ENCODE measurements around the gene MAST2.
"Not testable (repeated sequence)": the region's sequence is repeated elsewhere in the genome, so short reads cannot be mapped to it uniquely, and the experiment has no call there.

The MAST2 gene

DNA sequence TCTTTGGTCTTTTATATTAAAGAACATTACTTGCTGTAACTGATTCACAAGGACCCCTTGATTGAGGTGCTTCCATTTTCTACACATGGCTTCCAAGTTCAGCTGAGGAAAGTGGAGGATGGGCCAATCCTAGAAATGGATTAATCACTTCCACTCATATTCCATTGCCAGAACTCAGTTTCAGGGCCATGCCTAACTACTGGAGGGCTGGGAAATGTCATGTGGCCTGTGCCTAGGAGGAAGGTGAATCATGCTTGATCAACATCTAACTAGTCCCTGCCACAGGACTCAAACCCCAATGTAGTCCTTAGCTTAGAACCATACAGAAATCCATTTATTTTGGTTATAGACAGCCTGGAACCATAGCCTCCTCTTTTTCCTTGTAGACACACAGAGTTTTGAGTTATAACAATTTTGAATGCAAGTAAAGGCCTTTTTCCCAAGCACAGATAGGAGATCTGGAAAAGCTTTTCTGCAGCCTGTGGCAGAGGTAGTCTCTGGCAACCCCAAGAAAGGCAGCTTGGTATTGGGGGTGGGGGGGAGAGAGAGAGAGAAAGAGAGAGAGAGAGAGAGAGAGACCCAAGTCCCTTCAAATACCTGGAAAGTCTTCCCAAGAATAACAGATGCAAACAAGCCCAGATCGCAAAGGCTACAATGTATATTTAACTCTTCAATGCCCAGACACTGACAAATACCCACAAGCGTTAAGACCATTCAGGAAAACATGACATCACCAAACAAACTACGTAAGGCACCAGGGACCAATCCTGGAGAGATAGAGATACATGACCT is 12.5 kb downstream of the MAST2 start:
- no peak for DNase-seq

DNA sequence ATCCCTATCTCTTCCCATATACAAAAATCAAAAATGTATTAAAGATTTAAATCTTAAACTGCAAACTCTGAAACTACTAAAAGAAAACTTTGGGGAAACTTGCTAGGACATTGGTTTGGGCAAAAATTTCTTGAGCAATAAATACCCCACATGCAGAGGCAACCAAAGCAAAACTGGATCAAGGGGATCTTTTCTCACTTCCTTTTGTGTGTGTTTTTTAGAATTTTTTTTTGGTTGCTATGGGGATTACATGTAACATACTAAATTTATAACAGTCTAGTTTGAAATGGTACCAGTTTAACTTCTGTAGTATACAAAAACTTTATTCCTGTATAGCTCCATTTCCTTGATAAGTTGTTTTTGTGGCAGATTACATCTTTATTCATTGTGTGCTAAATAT is 16.8 kb downstream of the MAST2 start:
- DNase-seq: no peak

DNA sequence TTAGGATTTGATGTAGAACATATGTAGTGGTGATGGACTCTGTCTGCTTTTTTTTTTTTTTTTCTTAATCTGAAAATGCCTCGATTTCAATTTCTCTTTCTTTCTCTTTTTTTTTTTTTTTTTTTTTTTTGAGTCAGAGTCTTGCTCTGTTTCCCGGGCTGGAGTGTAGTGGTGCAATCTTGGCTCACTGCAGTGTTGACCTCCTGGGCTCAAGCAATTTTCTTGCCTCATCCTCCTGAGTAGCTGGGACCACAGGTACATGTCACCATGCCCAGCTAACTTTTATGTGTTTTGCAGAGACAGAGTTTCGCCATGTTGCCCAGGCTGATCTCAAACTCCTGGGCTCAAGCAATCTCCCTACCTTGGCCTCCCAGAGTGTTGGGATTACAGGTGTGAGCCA is 17.4 kb downstream of the MAST2 start:
- no peak for DNase-seq

DNA sequence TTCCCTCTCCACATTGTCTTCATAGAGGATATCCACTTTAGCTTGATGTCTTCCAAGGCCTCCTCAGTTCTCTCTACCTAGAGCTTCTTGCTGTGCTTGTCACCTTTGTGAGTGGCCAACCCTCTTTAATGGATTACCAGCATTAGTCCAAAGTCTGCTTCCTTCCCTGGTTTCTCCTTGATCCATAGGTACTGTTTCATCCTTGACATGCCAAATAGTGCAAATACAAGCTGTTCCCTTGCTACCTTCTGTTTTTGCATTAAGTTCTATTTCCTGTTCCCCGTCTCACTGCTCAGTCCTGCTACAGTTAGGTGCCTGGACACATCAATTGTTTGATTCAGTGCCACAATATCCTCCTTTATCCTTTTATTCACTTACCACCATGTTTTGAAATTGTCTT is 19.2 kb downstream of the MAST2 start:
- DNase-seq: no peak

DNA sequence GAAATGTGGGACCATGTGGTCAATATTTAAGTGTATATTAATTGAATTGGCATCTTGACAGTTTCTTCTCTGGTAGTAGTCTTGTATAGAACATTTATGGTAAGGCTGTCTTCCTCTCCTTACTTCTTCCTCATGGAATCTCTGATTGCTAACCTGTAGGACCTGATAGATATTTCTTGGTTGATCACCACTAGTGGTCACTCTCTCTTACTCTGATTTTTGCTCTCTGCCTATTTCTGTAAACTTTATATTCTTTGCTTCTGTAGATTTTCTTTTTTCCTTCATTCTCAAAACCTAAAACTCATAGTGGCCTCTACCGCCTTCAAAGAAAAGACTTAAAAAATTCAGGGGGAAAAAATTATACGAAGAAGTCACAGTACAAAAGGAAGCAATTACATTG is 21.2 kb downstream of the MAST2 start:
- no peak for DNase-seq

DNA sequence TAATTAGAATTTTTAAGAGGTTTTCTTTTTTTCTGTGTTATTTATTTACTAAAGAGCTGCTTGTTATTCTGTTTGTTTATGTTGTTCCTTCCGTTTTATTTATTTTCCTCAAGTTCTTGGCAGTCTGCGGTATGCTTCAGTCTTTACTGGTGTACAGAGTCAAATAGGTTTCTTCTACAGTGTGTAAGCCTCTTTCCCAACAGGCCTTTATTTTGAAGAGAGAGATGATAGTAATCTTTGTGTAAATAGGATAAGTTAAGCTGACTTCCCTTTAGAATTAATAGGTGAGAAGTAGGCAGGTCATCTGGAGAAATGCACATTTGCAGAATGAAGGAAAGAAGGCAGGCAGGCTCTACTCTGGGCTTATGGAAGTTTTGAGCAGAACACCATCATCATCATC is 23.8 kb downstream of the MAST2 start:
- DNase-seq: no peak

DNA sequence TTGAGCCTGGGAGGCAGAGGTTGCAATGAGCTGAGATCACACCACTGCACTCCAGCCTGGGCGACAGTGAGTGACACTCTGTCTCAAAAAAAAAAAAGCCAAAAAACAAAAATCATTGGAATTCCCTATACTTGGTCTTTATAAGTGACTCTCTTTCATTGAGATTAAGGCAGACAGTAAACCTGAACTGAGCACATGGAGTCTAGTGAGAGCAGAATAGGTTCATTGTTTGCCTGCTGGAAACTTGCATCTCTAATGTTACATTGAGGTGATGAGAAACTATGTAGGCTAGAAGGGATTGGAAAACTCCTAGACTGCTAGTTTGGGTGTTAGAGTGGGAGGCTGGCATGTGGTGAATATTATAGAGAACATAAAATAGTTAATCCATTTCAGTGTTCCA is 25.4 kb downstream of the MAST2 start:
- DNase-seq: no peak

DNA sequence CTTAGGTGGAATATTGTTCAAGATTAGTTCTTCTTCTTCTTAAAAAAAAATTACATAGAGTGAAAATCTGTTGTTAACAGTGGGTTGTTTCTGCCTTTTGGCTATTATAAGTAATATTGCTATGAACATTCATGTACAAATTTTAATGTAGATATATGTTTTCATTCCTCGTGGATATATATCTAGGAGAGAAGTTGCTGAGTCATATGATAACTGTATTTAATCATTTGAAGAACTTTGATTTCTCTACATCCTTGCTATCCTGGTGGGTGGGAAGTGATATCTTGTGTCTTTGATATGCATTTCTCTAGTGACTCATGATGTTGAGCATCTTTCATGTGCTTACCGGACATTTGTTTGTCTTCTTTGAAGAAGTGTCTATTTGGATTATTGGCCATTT is 29.9 kb downstream of the MAST2 start:
- DNase-seq: no peak

DNA sequence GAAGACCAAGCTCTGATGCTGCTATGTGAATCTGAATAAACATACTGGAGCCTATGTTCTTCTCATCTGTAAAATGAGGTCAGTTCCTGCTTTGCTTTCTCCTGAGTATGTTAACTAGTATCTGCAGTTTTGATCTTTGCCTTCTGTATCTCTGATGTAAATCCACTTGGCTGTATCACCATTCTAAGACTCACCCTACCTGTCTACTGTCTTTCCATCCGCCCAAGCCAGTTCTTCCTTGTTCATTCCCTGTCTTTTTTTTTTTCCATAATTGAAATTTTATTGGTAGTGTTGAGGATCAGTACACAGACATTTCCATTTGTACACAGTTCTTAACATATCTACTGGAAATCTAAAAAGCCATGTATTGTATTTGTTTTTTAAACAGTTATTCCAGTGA is 31.3 kb downstream of the MAST2 start:
- DNase-seq: no peak

DNA sequence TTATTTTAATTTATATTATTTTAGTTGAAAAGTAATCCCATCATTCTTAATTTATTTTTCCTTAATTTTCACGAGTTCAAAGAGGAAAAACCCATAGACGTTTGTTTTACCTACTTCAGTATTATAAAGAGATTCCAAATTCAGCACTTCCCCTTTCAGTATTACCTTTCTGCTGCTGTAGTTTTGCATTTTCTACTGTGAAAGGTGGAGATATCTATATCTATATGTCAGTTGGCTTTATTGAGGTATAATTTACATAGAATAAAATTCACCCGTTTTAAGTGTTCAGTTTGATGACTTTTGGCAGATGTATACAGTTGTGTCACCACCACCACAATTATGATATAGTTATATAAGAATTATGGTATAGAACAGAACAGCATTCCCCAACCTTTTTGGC is 33.0 kb downstream of the MAST2 start:
- no peak for DNase-seq

DNA sequence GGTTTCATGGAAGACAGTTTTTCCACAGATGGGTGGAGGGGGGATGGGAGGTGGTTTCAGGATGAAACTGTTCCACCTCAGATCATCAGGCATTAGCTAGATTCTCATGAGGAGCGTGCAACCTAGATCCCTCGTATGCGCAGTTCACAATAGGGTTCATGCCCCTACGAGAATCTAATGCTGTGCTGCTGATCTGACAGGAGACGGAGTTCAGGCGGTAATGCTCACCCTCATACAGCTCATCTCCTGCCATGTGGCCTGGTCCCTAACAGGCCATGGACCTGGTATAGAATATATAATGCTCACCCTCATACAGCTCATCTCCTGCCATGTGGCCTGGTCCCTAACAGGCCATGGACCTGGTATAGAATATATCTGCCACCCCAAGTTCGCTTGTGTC is 33.4 kb downstream of the MAST2 start:
- not testable (repeated sequence) for DNase-seq

DNA sequence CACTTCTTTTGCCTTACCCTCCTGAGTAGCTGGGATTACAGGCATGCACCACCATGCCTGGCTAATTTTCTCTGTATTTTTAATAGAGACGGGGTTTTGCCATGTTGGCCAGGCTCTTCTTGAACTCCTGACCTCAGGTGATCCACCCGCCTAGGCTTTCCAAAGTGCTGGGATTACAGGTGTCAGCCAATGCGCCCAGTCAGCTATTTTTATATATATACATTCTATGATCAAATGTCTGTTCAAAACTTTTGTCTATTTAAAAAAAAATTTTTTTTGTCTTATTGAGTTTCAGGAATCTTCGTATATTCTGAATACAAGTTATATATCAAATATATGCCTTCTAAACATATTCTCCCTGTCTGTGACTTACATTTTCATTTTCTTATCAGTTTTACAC is 34.9 kb downstream of the MAST2 start:
- not testable (repeated sequence) for DNase-seq

DNA sequence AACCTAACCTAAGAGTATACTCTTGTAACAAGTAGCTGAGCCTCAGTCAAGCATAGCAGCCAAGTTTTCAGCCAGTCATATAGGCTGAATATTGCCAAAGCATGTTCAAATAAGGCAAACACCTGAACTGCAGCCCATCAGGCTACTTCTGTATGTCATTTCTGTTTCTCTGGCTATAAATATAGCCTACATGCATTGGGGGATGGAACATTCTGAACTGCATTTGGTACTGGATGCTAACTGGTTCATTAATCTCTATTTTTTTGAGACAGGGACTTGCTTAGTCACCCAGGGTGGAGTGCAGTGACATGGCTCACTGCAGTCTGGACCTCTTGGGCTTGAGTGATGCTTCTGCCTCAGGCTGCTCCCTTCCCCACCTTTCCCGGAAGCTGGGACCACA is 37.3 kb downstream of the MAST2 start:
- DNase-seq: no peak

DNA sequence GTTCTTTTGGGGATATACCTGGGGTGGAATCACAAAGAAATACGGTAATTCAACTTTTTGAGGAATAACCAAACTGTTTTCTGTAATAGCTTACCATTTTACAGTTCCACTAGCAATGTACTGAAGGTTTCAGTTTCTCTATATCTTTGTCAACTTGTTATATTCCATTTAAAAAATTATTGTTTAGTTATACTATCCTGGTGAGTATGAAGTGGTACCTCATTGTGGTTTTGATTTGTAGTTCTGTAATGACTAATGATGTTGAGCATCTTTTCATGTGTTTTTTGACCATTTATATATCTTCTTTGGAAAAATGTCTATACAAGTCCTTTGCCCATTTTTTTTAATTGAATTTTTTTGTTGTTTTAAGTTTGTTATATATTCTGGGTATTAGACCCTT is 39.4 kb downstream of the MAST2 start:
- no peak for DNase-seq

DNA sequence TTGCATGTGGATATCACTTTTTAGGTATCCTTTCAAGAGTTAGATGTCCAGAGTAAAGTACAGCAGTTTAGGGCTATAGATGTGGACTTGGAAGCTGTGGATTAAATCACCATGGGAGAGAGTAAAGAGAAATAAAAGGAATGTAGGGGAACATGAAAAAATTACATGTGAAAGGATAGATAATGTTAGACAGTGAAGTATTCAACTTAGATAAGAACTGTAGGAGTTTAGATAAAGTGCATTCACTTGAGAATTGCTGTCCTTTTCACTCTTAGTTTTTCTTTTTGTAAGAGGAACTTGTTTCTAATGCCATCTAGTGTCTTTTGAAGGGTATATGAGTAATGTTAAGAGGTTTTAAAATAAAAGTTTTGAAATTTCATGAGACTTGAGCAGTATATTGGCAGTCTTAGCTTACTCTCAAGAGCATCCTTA is 40.1 kb downstream of the MAST2 start:
- DNase-seq: no peak

DNA sequence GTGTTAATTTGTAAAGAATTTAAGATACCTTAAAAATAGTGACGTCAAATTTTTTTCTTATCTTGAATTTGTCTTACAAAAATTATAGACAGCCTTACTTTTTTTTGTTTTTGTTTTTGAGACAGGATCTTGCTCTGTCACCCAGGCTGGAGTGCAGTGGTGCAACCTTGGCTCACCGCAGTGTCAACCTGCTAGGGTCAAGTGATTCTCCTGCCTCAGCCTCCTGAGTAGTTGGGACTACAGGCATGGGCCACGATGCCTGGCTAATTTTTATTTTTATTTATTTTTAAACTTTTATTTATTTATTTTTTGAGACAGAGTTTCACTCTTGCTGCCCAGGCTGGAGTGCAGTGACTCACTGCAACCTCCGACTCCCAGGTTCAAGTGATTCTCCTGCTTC is 40.6 kb downstream of the MAST2 start:
- DNase-seq: not testable (repeated sequence)

DNA sequence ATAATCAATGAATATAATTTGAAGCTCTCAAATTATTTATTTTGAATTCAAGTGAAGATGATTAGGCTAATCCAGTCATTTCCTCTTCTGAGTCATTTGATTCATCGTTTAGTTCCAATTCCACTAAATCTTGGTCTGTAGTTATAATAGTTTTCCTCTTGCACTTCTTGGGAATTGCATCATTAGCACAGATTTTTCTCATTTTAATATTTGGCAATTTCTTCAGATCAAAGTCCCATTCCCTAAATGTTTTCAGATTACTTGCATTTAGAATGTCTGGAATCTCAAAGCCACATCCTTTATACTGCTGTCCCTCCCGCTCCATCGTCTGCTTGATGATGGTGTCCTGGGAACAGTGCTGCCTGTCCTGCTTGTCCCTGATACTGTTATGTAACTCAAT is 43.5 kb downstream of the MAST2 start:
- DNase-seq: no peak

DNA sequence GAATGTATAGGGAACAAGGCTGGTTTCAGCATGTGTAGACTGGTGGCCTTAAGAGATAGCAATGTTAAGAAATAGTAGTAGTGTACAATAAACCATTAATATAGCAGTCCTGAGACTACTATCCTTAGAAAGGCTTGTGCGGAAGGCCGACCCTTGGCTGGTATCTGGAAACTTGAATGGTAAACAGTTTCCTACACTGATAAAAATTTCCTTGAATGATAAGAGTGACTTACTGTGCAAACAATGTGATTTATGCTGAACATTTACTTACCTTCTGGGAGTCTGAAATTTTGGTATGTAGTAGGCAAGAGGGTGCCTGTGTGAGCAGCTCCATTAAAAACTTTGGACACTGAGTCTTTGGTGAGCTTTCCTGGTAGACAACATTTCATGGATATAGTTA is 44.7 kb downstream of the MAST2 start:
- no peak for DNase-seq

DNA sequence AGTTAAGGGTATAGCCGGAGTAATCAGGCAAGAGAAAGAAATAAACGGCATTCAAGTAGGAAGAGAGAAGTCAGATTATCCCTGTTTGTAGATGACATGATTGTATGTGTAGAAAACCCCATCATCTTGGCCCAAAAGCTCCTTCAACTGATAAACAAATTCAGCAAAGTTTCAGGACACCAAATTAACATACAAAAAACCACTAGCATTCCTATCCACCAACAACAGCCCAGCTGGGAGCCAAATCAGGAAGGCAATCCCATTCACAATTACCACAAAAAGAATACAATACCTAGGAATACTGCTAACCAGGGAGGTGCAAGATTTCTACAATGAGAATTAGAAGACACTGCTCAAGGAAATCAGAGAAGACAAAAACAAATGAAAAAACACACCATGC is 45.3 kb downstream of the MAST2 start:
- DNase-seq: no peak

DNA sequence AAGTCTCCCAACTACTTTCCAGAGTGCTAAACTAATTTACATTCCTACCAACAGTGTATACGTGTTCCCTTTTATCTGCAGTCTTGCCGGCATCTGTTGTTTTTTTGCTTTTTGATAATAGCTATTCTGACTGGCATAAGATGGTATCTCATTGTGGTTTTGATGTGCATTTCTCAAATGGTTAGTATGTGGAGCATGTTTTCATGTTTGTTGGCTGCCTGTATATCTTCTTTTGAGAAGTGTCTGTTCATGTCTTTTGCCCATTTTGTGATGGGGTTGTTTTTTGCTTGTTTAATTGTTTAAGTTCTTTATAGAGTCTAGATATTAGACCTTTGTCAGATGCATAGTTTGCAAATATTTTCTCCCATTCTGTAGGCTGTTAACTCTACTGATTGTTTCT is 46.6 kb downstream of the MAST2 start:
- DNase-seq: no peak

DNA sequence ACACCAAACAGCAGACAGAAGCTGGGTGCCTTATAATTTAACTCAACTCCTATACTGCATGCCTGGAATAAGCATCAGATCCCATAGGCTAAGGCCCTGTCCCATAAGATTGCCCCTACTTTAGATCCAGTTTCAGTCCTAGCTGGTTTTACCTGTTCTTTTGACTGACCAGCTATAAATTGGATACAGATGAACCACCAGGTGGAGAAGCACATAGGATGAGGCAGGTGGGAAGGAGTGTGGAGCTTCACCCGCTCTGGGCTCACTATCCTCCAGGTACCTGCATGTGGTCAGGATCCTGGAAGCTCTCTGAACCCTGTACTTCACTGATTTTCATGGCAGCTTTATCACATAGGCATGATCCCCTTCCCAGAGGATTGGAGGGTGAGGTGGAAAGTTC is 51.3 kb downstream of the MAST2 start:
- no peak for DNase-seq

DNA sequence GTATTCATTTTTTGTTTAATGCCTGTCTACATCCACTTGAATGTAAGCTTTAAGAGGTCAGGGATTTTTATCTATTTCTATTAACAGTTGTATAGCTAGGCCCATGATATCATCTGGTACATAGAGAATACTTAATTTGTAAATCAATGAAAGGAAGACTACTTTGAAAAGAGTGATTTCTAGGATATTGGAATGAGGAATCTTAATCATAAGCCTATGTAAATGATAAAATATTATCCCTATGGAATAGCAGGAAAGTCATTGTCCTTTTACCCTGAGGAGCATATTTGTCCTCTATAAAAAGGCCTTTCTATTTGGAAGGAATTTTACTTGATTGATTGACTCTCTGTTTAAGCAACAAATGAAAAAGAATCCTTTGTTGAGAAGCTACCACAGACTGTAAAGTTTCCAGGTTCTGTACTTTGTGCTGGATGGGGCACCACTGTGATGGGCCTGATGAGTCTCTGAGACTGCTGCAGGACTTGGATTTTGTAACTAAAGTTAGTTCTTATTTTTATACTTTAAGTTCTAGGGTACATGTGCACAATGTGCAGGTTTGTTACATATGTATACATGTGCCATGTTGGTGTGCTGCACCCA is 53.8 kb downstream of the MAST2 start:
- no peak for DNase-seq

DNA sequence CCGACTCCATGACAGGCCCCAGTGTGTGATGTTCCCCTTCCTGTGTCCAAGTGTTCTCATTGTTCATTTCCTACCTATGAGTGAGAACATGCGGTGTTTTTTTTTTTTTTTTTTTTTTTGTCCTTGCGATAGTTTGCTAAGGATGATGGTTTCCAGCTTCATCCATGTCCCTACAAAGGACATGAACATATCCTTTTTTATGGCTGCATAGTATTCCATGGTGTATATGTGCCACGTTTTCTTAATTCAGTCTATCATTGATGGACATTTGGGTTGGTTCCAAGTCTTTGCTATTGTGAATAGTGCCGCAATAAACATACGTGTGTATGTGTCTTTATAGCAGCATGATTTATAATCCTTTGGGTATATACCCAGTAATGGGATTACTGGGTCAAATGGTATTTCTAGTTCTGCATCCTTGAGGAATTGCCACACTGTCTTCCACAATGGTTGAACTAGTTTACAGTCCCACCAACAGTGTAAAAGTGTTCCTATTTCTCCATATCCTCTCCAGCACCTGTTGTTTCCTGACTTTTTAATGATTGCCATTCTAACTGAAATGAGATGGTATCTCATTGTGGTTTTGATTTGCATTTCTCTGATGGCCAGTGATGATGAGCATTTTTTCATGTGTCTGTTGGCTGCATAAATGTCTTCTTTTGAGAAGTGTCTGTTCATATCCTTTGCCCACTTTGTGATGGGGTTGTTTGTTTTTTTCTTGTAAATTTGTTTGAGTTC is 54.5 kb downstream of the MAST2 start:
- not testable (repeated sequence) for DNase-seq

DNA sequence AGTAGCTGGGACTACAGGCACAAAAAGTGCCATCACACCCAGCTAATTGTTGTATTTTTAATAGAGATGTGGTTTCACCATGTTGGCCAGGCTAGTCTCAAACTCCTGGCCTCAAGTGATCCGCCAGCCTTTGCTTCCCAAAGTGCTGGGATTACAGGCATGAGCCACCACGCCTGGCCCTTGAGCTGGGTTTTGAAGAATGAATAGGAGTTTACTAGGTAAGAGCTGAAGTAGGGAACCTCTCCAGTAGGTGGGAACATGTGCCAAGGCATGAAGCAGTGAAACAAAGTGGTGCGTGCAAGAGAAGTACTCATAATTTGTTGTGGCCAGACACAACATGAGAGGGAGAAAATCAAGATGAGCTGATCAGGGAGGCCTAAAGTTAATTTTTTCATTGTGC is 55.8 kb downstream of the MAST2 start:
- DNase-seq: no peak
